GM08714 (cell line): Measurements from ENCODE around the gene FIBP.

ENCODE experiments used
- H3K4me3 ChIP-seq: fragments of 200-500 bp; sonication (Bioruptor generic); 2 replicates; pipeline ENCODE4 v1.5.1; 2014; ENCODE audit warnings: mild to moderate bottlenecking, low read length, inconsistent platforms
- ZNF274 ChIP-seq: IDR thresholded peaks from 2 replicates; pipeline ENCODE4 v1.6.1; 2012; ENCODE audit warnings: mild to moderate bottlenecking, low read depth, low read length

Gene FIBP

DNA sequence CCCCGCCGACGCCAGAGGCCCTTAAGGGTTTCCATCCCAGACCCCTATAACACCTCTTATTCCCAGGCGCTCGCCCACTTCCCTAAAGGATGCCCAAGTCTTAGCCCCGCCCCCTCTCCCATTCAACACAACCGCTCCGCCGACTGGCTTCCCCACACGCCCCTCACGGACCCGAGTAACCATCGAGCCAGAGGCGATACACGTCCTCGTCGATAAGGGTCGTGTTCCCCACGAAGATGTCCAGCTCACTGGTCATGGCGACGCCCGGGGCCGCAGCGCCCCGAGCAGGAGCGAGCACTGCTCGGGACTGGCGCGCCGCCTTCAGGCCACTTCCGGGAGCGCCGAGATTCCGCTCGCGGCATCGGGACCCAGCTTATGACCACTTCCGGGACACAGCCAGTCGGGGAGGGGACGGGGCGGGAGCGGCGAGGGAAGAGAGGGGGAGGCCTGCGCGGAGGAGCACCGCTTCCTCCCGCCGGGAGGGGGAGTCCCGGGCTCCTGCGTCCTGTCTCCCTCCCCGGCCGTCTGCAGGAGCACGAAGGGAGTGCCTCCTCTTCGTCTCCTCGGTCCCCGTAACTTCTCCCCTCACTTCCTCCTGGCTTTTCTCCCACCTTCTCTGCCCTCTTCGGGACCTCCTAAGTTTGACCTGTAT, at the start of gene FIBP:
FIBP (minus strand) TSS at position 309 of the 652 bp plus-strand sequence; CDS start at position 256, 53 bp downstream.
- no peak for TF ChIP-seq ZNF274
- peak within 1 kb of the TSS; percentile 82 for H3K4me3 ChIP-seq

DNA sequence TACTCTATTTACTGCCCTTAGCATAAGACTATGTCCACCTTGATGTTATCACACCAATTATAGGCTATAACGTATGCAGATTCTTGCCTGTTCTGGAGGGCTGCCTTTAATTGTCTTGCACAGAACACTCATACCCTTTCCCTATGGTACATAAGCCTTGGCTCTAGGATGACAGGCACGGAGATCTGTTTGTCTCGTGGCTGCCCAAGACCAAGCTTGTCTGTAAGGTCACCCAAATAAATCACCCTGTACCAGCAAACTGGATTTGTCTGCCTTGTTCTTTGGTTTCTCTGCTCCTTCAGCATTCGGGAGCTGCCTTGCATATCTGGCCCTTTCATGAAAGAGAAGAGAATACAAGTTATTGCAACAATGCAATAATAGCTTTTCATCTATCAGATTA, 49.5 kb upstream of the FIBP start:
- TF ChIP-seq ZNF274: no peak
- no peak overlapping the region for H3K4me3 ChIP-seq

- no peak for TF ChIP-seq ZNF274
- H3K4me3 ChIP-seq: no peak overlapping the region
Observed at GRCh38 chr11:65934014-65934413, 45.7 kb upstream of the FIBP start.

DNA sequence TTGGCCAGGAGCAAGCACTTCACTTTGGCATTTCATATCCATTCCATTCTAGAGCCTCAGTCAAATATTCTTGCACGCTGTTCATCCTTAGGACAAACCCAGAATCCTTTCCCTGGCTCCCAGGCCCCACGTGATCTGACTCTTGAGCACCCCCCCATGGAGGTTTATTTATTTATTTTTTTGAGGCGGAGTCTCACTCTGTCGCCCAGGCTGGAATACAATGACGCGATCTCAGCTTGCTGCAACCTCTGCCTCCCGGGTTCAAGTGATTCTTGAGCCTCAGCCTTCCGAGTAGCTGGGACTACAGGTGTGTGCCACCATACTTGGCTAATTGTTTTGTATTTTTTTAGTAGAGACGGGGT, 44.3 kb upstream of the FIBP start:
- no peak for TF ChIP-seq ZNF274
- no peak overlapping the region for H3K4me3 ChIP-seq

DNA sequence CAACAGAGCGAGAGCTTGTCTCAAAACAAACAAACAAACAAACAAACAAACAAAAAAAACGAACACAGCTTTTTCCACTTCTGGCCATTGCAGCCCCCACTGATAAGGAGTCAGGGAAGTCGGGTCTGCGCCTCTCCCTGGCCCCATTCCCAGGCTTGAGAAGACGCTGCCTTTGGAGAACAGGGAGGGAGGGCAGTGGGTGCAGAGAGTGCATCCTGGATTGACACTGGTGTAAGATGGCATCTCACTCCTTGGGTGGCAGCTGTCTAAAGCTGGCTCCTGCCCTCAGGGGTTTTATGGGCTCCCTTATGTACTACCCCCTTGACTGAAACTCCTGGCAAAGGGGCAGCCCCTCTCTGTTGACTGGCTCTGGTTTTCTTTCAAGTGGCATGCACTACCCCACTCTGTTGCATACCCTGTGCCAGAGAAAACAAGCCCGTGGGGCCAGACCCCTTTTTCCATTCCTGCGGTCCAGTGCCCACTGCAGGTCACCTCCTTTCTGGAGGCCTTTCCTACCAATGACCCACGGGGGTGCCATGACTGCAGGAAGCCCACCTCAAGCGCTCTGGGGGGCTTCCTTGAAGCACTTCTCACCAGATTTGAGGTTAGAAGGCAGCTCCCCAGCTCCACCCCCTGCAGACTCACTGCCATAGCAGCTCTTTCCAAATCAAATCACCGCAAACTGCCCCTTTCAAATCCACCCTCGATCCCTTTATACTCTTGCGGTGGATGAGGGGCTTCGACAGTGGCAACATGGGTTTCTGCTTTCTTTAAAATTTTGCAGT, 43.7 kb upstream of the FIBP start:
- no peak overlapping the region for H3K4me3 ChIP-seq
- TF ChIP-seq ZNF274: no peak

DNA sequence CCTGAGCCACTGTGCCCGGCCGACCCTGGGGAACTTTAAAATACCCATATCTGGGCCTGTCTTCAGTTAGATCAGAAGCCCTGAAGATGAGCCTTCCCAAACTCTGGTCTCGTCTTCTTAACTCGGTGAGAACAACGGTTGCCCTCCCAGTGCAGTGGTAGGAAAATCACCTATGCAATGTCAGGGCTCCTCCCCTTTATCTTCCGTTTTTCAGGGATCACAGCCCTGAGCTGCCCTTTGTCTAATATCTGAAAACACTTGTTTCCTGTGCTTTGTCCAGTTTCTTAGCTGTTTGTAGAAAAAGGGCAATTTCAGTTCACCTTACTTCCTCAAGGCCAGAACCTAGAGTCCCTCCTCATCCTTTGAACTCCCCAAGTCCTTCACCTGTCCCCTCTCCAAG, 40.4 kb upstream of the FIBP start:
- H3K4me3 ChIP-seq: peak overlapping the region; percentile 24; the same call in 1 of the 2 replicates
- no peak for TF ChIP-seq ZNF274

DNA sequence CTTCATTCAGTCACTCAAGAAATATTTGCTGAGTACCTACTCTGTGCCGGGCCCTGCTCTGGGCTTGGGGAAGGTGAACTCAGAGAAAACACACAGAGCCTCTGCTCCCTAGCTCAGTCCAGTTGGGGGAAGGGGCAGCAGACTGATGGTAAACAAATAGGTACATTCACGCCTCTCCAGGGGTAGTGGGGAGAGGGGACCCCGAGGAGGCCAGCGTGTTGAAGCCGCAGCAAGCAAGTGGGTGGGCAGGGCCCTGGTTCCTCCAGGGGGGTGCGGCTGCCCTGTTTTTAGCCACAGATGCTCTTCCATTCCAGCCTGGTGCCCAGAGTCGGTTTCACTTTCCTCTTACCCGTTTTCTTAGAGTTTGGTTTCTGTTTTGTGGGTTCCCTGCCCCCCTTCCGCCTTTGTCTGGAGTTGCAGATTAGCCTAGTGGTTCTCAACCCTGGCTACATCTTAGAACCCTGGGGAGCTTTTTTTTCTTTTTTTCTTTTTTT, 39.7 kb upstream of the FIBP start:
- TF ChIP-seq ZNF274: no peak
- peak overlapping the region; percentile 24; the same call in 1 of the 2 replicates for H3K4me3 ChIP-seq

GRCh38 chr11:65925397-65925796, 37.1 kb upstream of the FIBP start:
- H3K4me3 ChIP-seq: no peak overlapping the region
- no peak for TF ChIP-seq ZNF274

DNA sequence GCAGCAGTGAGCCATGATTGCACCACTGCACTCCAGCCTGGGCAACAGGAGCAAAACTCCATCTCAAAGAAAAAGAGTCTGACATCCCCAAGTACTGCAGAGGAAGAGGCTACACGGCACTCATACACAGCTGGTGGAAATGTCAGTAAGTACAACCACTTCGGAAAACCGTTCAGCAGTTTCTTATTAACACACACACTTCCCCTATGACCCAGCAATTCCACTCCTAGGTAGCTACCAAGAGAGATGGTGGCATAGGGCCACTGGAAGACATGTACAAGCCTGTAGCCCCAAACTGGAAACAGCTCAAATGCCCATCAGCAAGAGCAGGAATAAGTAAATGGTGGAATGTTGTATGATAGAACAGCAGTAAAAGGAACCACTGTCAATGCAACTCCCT, 34.3 kb upstream of the FIBP start:
- no peak for TF ChIP-seq ZNF274

GRCh38 chr11:65921876-65922275, 33.6 kb upstream of the FIBP start:
- no peak for TF ChIP-seq ZNF274
- no peak overlapping the region for H3K4me3 ChIP-seq

More for the DNA sequence above, 34.3 kb upstream of the FIBP start:
- H3K4me3 ChIP-seq: no peak overlapping the region

DNA sequence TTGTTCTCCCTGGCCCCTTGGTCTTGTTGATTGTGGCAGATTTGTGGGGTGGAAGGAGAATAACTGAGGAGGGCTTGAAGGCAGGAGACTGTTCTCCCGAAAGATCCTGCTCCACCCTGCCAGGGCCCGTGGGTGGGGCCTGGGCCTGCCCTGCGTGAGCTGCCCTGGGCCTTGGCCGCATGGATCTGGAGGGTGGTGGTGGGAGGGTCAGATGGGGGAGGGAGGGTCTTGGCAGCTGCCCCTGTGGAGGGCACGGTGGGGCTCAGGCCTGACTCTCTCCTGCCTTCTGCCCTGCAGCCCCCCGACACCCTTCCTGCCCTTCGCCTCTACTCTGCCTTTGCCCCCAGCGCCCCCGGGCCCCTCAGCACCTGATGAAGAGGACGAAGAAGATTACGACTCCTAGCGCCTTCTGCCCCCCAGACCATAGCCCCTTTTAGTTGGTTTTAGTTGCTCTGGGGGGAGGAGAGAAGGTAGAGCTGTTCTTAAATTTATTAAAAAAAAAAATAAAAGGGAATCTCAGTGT, 32.8 kb upstream of the FIBP start:
- TF ChIP-seq ZNF274: no peak
- peak overlapping the region; percentile 87; the same call in 1 of the 2 replicates for H3K4me3 ChIP-seq

DNA sequence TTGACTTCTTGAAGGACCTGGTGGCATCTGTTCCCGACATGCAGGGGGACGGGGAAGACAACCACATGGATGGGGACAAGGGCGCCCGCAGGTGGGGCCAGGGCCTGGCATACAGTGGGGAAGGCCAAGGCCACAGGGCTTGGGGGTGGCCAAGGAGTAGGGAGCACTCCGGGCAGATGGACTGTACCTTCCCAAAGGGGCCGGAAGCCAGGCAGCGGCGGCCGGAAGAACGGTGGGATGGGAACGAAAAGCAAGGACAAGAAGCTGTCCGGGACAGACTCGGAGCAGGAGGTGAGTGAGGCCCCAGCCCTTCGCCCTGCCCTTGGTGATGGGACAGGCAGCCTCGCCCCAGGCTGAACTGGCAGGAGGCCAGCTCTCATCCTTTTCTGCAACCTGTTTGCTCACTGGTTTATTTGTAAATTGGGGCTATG, 32.1 kb upstream of the FIBP start:
- peak overlapping the region; percentile 87; the same call in 1 of the 2 replicates for H3K4me3 ChIP-seq
- TF ChIP-seq ZNF274: no peak

DNA sequence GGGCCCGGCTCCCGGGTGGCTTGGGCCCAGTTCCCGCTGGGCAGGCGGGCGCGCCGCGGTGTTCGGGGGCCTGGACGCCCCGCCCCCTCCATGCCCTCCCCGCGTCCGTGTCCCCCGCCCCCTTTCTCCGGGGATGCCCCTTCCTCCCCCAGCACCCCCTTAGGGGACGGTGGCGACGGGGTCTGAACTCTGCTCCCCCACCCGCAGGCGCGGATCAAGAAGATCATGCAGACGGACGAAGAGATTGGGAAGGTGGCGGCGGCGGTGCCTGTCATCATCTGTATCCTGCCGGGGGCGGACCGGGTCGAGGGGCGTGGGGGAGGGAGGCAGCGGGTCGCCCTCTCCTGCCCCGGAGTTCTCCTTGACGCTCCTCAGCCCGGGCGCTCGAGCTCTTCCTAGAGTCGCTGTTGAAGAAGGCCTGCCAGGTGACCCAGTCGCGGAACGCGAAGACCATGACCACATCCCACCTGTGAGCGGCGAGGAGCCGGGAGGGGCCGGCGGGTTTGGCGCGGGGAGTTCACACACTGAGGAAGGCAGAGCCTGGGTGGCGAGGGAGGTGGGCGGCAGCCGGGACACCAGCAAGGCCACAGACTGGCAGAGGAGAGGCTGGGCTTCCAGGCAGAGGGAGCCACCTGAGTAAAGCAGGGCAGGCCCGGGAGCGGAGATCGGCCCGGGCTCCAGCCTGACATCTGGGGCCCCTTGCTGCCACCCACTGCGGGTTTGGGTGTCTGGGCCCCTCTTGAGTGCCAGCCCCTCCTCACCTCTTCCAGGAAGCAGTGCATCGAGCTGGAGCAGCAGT, 31.5 kb upstream of the FIBP start:
- H3K4me3 ChIP-seq: peak overlapping the region; percentile 87
- no peak for TF ChIP-seq ZNF274

DNA sequence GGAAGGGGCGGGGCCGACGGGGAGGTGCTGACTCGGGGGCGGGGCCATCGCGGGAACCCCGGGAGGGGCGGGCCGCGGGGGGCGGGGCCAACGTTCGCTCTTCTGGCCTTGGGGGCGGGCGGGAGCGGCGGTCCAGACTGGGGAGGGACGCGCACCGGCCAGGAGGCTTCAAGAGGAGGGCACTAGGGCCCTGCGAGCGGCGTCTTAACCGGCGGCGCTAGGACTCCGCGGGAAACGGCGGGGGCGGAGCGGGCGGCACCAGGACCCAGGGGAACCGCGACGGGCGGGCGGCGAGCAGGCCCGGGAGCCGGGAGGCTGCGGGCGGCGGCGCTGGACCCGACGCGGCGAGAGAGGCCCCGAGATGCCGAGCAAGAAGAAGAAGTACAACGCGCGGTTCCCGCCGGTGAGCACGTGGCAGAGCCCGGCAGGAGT, 30.9 kb upstream of the FIBP start, which contains the start of gene DRAP1:
DRAP1 (plus strand) TSS at position 286 of the 432 bp plus-strand sequence; CDS start at position 362, 76 bp downstream.
- H3K4me3 ChIP-seq: peak within 1 kb of the TSS; percentile 87
- no peak for TF ChIP-seq ZNF274
